Measurements from ENCODE around the gene NDP.

Gene NDP

GRCh38 chrX:43910012-43910411, 63.2 kb downstream of the NDP start:
- Histone ChIP-seq H3K79me2 (ENCODE audit: low read length) (no peaks in the 10 kb centered on the region), H3K27ac (ENCODE audit: low read length) (no peak overlapping the region), H3K27me3 (ENCODE audit: low read depth, low read length) (no peaks in the 10 kb centered on the region), H3K9me3 (ENCODE audit: insufficient read depth, low read length) (no peaks in the 10 kb centered on the region), H3K4me2 (ENCODE audit: low read length) (no peak overlapping the region), H4K20me1 (ENCODE audit: insufficient read depth, low read length) (no peaks in the 10 kb centered on the region), H2AFZ (ENCODE audit: low read depth, low read length) (no peak overlapping the region), H3K4me1 (ENCODE audit: low read length) (no peaks in the 10 kb centered on the region), H3K36me3 (replicated peaks; ENCODE audit: low read depth, low read length) (no peaks in the 10 kb centered on the region), H3K9ac (ENCODE audit: low read length) (no peak overlapping the region), H3K4me3 (ENCODE audit: low read length) (no peak overlapping the region)
- TF ChIP-seq CTCF (IDR thresholded peaks at IDR 0.05; ENCODE audit: low read depth, low read length) (no peak), EZH2phosphoT487 (IDR thresholded peaks at IDR 0.05; ENCODE audit: low read depth) (no peak)

- no peaks in the 10 kb centered on the region for H3K9me3 ChIP-seq (ENCODE audit: insufficient read depth, low read length)
- no peak for TF ChIP-seq EZH2phosphoT487 (IDR thresholded peaks at IDR 0.05; ENCODE audit: low read depth)
- no peak for TF ChIP-seq CTCF (IDR thresholded peaks at IDR 0.05; ENCODE audit: low read depth, low read length)
- H4K20me1 ChIP-seq (ENCODE audit: insufficient read depth, low read length) = no peaks in the 10 kb centered on the region
- H2AFZ ChIP-seq (ENCODE audit: low read depth, low read length) = no peak overlapping the region
- H3K36me3 ChIP-seq (replicated peaks; ENCODE audit: low read depth, low read length) = no peaks in the 10 kb centered on the region
- no peak overlapping the region for H3K4me3 ChIP-seq (ENCODE audit: low read length)
- H3K4me2 ChIP-seq (ENCODE audit: low read length) = no peak overlapping the region
- no peaks in the 10 kb centered on the region for H3K27me3 ChIP-seq (ENCODE audit: low read depth, low read length)
- H3K9ac ChIP-seq (ENCODE audit: low read length) = no peak overlapping the region
- no peak overlapping the region for H3K27ac ChIP-seq (ENCODE audit: low read length)
- H3K4me1 ChIP-seq (ENCODE audit: low read length) = no peaks in the 10 kb centered on the region
- H3K79me2 ChIP-seq (ENCODE audit: low read length) = no peaks in the 10 kb centered on the region
These were observed 64.0 kb downstream of the NDP start for GRCh38 chrX:43909141-43909540.

GRCh38 chrX:43899878-43900815, 73.0 kb downstream of the NDP start:
- Histone ChIP-seq H3K79me2 (ENCODE audit: low read length) (no peaks in the 10 kb centered on the region), H3K4me2 (ENCODE audit: low read length) (no peak overlapping the region), H3K4me1 (ENCODE audit: low read length) (no peaks in the 10 kb centered on the region), H3K9ac (ENCODE audit: low read length) (no peak overlapping the region), H3K4me3 (ENCODE audit: low read length) (no peak overlapping the region), H4K20me1 (ENCODE audit: insufficient read depth, low read length) (no peaks in the 10 kb centered on the region), H3K9me3 (ENCODE audit: insufficient read depth, low read length) (no peaks in the 10 kb centered on the region), H3K27ac (ENCODE audit: low read length) (no peak overlapping the region), H3K27me3 (ENCODE audit: low read depth, low read length) (no peaks in the 10 kb centered on the region), H2AFZ (ENCODE audit: low read depth, low read length) (no peak overlapping the region), H3K36me3 (replicated peaks; ENCODE audit: low read depth, low read length) (no peaks in the 10 kb centered on the region)
- no peak for TF ChIP-seq EZH2phosphoT487 (IDR thresholded peaks at IDR 0.05; ENCODE audit: low read depth)
- TF ChIP-seq CTCF (IDR thresholded peaks at IDR 0.05; ENCODE audit: low read depth, low read length) = no peak

Measured in OCI-LY3 (cell line).